Measurements from ENCODE around the gene PGM2.

GRCh38 chr4:37910091-37910486 is 83.6 kb downstream of the PGM2 start:
- TF ChIP-seq CTCF (IDR thresholded peaks at IDR 0.05; ENCODE audit: poor library complexity, severe bottlenecking) = no peak
- no peak for TF ChIP-seq SMC3 (conservative IDR thresholded peaks at IDR 0.05; ENCODE audit: poor library complexity)
